ENCODE results near the gene SFXN3. TPM values are rescaled to one million over a fixed set of nuclear protein-coding genes. Genes with fewer than 3 reads are reported as not detected.

Gene SFXN3
- total and polyA plus RNA-seq, 2 donors from 2014 or later, result 23.3 to 51.6 TPM

DNA sequence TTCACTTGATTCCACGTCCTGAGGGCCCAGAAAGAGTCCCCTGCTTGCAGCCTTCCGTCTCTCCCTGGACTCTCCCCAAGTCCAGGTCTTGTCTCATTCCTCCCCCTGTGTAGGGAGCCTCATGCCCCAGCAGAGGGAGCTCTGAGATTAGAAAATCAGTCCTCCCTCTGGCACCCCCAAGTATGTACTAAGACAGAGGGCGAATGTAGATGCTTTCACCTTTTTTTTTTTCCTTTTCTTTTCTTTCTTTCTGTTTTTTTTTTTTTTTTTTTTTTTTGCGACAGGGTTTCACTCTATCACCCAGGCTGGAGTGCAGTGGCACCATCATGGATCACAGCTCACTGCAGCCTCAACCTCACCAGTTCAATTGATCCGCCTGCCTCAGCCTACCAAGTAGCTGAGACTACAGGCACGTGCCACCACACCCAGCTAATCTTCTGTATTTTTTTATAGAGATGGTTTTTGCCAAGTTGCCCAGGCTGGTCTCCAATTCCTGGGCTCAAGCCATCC, 10.3 kb downstream of the SFXN3 start:
- H3K9me3 ChIP-seq (ENCODE audit: control insufficient read depth in 2 of 3, insufficient read depth in 1 of 3, low read length in 3 of 3), result no peaks in the 10 kb centered on the region
- no peak overlapping the region for H3K9ac ChIP-seq (ENCODE audit: low read length in 3 of 3)
- peak; percentile 56 for FAIRE-seq
- peaks cover 9 to 13% (median 11%) of the 10 kb centered on the region in 3 donors for H3K4me1 ChIP-seq (ENCODE audit: control insufficient read depth in 2 of 3, insufficient read depth in 2 of 3, low read depth in 1 of 3, low read length in 3 of 3)
- H3K27me3 ChIP-seq (ENCODE audit: control insufficient read depth, insufficient read depth, low read length), result no peaks in the 10 kb centered on the region
- DNase-seq, result peak; percentile 87 to 95 (median 90)
- intact Hi-C loops (cut with DNase I), result no loop called here
- TF ChIP-seq, protein P1, sequence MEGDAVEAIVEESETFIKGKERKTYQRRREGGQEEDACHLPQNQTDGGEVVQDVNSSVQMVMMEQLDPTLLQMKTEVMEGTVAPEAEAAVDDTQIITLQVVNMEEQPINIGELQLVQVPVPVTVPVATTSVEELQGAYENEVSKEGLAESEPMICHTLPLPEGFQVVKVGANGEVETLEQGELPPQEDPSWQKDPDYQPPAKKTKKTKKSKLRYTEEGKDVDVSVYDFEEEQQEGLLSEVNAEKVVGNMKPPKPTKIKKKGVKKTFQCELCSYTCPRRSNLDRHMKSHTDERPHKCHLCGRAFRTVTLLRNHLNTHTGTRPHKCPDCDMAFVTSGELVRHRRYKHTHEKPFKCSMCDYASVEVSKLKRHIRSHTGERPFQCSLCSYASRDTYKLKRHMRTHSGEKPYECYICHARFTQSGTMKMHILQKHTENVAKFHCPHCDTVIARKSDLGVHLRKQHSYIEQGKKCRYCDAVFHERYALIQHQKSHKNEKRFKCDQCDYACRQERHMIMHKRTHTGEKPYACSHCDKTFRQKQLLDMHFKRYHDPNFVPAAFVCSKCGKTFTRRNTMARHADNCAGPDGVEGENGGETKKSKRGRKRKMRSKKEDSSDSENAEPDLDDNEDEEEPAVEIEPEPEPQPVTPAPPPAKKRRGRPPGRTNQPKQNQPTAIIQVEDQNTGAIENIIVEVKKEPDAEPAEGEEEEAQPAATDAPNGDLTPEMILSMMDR (IDR thresholded peaks at IDR 0.05; ENCODE audit: borderline replicate concordance, extremely low read depth, insufficient read depth), result peak; percentile 94
- H3K4me3 ChIP-seq (ENCODE audit: low read length in 3 of 3), result no peak overlapping the region
- H3K27ac ChIP-seq (ENCODE audit: low read depth in 2 of 2, low read length in 2 of 2), result no peak overlapping the region
- H3K36me3 ChIP-seq (ENCODE audit: control insufficient read depth in 2 of 3, insufficient read depth in 3 of 3, low read length in 3 of 3), result peaks cover 0 to 16% (median 12%) of the 10 kb centered on the region in 3 donors

DNA sequence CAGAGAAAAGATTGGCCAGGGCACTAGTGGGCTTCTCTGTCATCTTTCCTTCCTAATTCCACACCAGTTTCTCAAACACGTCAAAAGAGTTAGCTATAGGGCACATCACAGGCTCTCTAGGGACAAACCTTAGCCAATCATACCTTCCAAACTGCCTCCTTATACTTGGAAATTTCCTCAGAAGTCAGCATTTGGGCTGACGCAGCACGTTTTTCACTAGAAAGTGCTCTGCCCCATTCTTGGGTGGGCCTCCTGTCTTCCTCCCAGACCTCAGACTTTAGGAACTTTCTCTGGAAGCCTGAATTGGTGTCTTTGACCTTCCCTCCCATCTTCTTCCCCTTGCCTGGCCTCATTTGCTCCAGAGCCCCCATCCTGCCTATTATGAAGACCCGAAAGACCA, 11.1 kb downstream of the SFXN3 start:
- H3K9ac ChIP-seq (ENCODE audit: low read length in 3 of 3), result peak overlapping the region in 2 of 3 donors; percentile 43 to 93
- no peak for FAIRE-seq
- H3K4me3 ChIP-seq (ENCODE audit: low read length in 3 of 3), result peak overlapping the region; percentile 54 to 83 (median 65)
- H3K27ac ChIP-seq (ENCODE audit: low read depth in 2 of 2, low read length in 2 of 2), result peak overlapping the region; percentile 90
- intact Hi-C loops (cut with DNase I), result no loop called here
- H3K36me3 ChIP-seq (ENCODE audit: control insufficient read depth in 2 of 3, insufficient read depth in 3 of 3, low read length in 3 of 3), result peaks cover 0 to 12% (median 8%) of the 10 kb centered on the region in 3 donors
- peak in 1 of 5 donors; percentile 7 for DNase-seq
- H3K4me1 ChIP-seq (ENCODE audit: control insufficient read depth in 2 of 3, insufficient read depth in 2 of 3, low read depth in 1 of 3, low read length in 3 of 3), result peaks cover 9 to 13% (median 11%) of the 10 kb centered on the region in 3 donors
- TF ChIP-seq, protein P1 (IDR thresholded peaks at IDR 0.05; ENCODE audit: borderline replicate concordance, extremely low read depth, insufficient read depth), result no peak
- H3K9me3 ChIP-seq (ENCODE audit: control insufficient read depth in 2 of 3, insufficient read depth in 1 of 3, low read length in 3 of 3), result no peaks in the 10 kb centered on the region
- peaks cover 6% of the 10 kb centered on the region for H3K27me3 ChIP-seq (ENCODE audit: control insufficient read depth, insufficient read depth, low read length)

DNA sequence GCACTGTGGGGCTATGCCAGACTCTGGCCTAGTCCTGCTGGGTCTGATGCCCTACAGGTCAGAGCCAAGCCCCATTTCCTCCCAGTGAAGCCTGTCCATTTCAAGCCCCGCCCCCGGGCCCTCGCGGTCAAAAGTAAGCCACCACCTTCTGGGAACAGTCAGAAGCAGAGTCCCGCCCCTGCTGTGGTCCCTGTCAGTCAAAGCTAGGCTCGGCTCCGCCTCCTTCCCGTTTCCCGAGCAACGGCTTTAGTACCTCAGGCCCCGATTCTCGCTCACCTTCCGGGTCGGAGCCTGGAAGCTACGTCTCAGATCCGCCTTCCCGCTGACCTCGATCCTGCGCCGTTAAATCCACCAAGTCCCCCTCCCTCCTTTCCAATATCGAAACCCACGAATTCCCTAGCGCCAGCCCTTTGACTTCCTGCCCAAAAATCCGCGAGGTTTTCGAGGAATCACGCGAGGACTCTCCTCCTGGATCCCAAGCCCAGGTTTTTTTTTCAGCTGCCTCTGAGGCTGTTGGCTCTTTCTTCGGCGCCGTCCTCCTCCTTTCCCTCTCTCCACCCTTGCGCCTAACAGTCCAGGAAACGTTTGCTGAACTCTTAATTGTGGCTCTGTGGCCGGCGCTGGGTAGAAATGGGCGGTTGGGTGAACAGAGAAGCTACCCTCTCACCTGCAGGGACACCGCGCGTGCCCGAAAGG, 11.8 kb downstream of the SFXN3 start:
- DNase-seq (peak; percentile 96 to 99 (median 98)), FAIRE-seq (peak; percentile 68)
- H3K4me1 ChIP-seq (ENCODE audit: control insufficient read depth in 2 of 3, insufficient read depth in 2 of 3, low read depth in 1 of 3, low read length in 3 of 3), result peaks cover 9 to 13% (median 11%) of the 10 kb centered on the region in 3 donors
- intact Hi-C loops (cut with DNase I), result no loop called here
- peak overlapping the region; percentile 90 for H3K27ac ChIP-seq (ENCODE audit: low read depth in 2 of 2, low read length in 2 of 2)
- H3K9me3 ChIP-seq (ENCODE audit: control insufficient read depth in 2 of 3, insufficient read depth in 1 of 3, low read length in 3 of 3), result no peaks in the 10 kb centered on the region
- TF ChIP-seq, protein P1 (IDR thresholded peaks at IDR 0.05; ENCODE audit: borderline replicate concordance, extremely low read depth, insufficient read depth), result no peak
- H3K9ac ChIP-seq (ENCODE audit: low read length in 3 of 3), result peak overlapping the region; percentile 70 to 93 (median 72)
- H3K27me3 ChIP-seq (ENCODE audit: control insufficient read depth, insufficient read depth, low read length), result peaks cover 8% of the 10 kb centered on the region
- peaks cover 0 to 5% (median 3%) of the 10 kb centered on the region in 3 donors for H3K36me3 ChIP-seq (ENCODE audit: control insufficient read depth in 2 of 3, insufficient read depth in 3 of 3, low read length in 3 of 3)
- peak overlapping the region; percentile 65 to 83 (median 70) for H3K4me3 ChIP-seq (ENCODE audit: low read length in 3 of 3)

Measured in kidney (tissue), 14 donors.